Heart right ventricle (tissue), 16 donors: ENCODE data around the gene L3MBTL4. TPM values are rescaled to one million over a fixed set of nuclear protein-coding genes. Genes with fewer than 3 reads are reported as not detected.

Source experiments
- ATAC-seq, 8 donors: fragments of 200-7000 bp; cut with Tn5 transposase; one replicate each; pipeline ENCODE4 v1.9.1; 2020; ENCODE audit warnings: mild to moderate bottlenecking in 8 of 8, moderate library complexity in 8 of 8, moderate number of reproducible peaks in 1 of 8
- DNase-seq, 2 donors: peaks; one replicate each; pipeline ENCODE4 v3.0.0-alpha.2; 2020
- H3K27ac ChIP-seq, 10 donors: fragments of 200-600 bp; sonication (generic) in 2 of 10; one replicate each; pipeline versions ENCODE4 v1.5.0 to v1.8.0; 2020 to 2022; ENCODE audit warnings: mild to moderate bottlenecking in 3 of 10
- H3K27me3 ChIP-seq, 7 donors: fragments of 200-600 bp; one replicate each; pipeline ENCODE4 v1.8.0; 2021 to 2022; ENCODE audit warnings: mild to moderate bottlenecking in 2 of 7
- H3K36me3 ChIP-seq, 9 donors: fragments of 200-600 bp; sonication (generic) in 1 of 9; one replicate each; pipeline versions ENCODE4 v1.5.0 to v1.8.0; 2020 to 2022; ENCODE audit warnings: mild to moderate bottlenecking in 2 of 9
- H3K4me1 ChIP-seq, 9 donors: fragments of 200-600 bp; sonication (generic) in 1 of 9; one replicate each; pipeline versions ENCODE4 v1.5.0 to v1.8.0; 2020 to 2022; ENCODE audit warnings: mild to moderate bottlenecking in 4 of 9
- H3K4me3 ChIP-seq, 10 donors: fragments of 200-600 bp; sonication (generic) in 2 of 10; one replicate each; pipeline versions ENCODE4 v1.5.0 to v1.8.0; 2020 to 2022; ENCODE audit warnings: mild to moderate bottlenecking in 7 of 10, moderate library complexity in 2 of 10
- H3K9me3 ChIP-seq, 11 donors: fragments of 200-600 bp in 10 of 11; sonication (generic) in 2 of 11; one replicate each; pipeline versions ENCODE4 v1.5.0 to v1.8.0; 2013 to 2022; ENCODE audit warnings: mild to moderate bottlenecking in 2 of 11, control low read depth in 1 of 11, moderate library complexity in 1 of 11
- CTCF ChIP-seq, 9 donors: fragments of 200-600 bp; sonication (generic) in 2 of 9; IDR thresholded peaks; one replicate each; pipeline versions ENCODE4 v1.5.0 to v1.8.0; 2021 to 2022; ENCODE audit warnings: antibody characterized with exemption in 9 of 9, mild to moderate bottlenecking in 5 of 9, moderate library complexity in 1 of 9
- WGBS, 2 donors: extraction: QIAGEN DNeasy Blood & Tissue Kit; methylation state at CpG; one replicate each; pipeline ENCODE4 v1.1.7; 2013; ENCODE audit warnings: inconsistent platforms in 1 of 2; 5-methylcytosine and 5-hydroxymethylcytosine counted together
- intact Hi-C, 10 donors: fragments of 100-400 bp; cut with DNase I; formaldehyde crosslinking; loops; one replicate each; pipeline versions ENCODE4 v1.11.1 to v1.14.2; 2022
- polyA plus RNA-seq, 2 donors: library from polyadenylated mRNA; stranded (reverse); fragments of 200-250 nt; gene quantifications; one replicate each; pipeline ENCODE4 v1.2.3, GENCODE V29; 2013
- total RNA-seq, 10 donors: library from RNA; stranded (reverse); fragmentation: NEBNext Ultra II Directional in 3 of 10; extraction: Animal tissue kit (Norgen Biotek cat#: 25700) in 3 of 10; gene quantifications; one replicate each; pipeline versions ENCODE4 v1.2.1 to v1.2.4, GENCODE V29; 2021 to 2023
- donor health status: Arrhythmogenic right ventricular cardiomyopathy.
- donor health status: ischemic (EF 13 %, LVEDD 7.1; RV severe dilation, severe dysfunction).
- donor health status: healthy with polysubstance abuse.
- donor health status: DM: no; HTN: yes; CAD: no.
- donor health status: DM: no; HTN: no; CAD: no.
- donor health status: ischemic (EF 25% LVEDD 6.9; RV normal size, moderate dysfunction).
- donor health status: ischemic (EF 25% LVEDD 5.7; RV mildly dilated, moderate dysfunction).
- donor health status: healthy.
- donor health status: DM: yes; HTN: yes; CAD: no.
- donor health status: Ischemic cardiomyopathy.
- donor health status: ischemic (EF 35%, LVEDD 5.7; RV mildly dilated, moderate dysfunction).
- donor health status: nonischemic (EF 11% LVEDD 7.7; RV severe dilation, severe dysfunction).
- donor health status: DM: yes; HTN: yes; CAD: no.
- donor health status: PGD.
- donor health status: ischemic (EF 29% LVEDD 5.4; RV normal size, mild dysfunction).
- donor health status: nonischemic (EF 23%, LVEDD 6.1; RV moderate dilation, normal function).

L3MBTL4 gene
- total and polyA plus RNA-seq, 12 donors = 0.54 to 3.2 (median 1.3) TPM

DNA sequence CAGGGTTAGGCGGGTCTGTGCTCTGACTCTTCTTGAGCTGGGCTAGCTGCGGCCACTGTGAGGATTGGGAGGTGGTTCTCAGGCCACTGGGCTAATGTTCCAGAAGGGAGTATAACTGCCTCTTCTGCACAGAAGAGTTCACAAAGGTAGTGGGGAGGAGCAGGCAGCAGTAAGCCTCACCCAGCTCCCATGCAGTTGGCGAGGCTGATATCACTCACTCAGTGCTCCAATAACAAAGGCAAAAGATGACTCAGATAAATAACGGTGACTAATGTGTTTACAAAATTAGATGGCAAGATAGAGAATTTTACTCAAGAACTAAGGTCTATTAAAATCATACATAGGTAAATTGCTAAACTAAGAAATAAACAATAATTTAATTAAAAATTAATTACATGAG, 345.2 kb downstream of the L3MBTL4 start:
- intact Hi-C loops = loop anchor here in 1 of 10 donors (10.0 kb wide), 1 partner anchor 45 kb away; no protein-coding TSS in a partner anchor
- H3K36me3 ChIP-seq = no peaks in the 10 kb centered on the region
- no peaks in the 10 kb centered on the region for H3K4me1 ChIP-seq
- ATAC-seq (no peak), DNase-seq (no peak)
- no peaks in the 10 kb centered on the region for H3K27me3 ChIP-seq
- TF ChIP-seq CTCF (IDR thresholded peaks at IDR 0.05) = no peak
- H3K4me3 ChIP-seq = no peak overlapping the region
- peaks cover 0 to 10% (median 0%) of the 10 kb centered on the region in 11 donors for H3K9me3 ChIP-seq
- WGBS, 2 donors = 93 to 94% methylated on average over 4 of the region's 4 CpGs
- H3K27ac ChIP-seq = no peak overlapping the region

DNA sequence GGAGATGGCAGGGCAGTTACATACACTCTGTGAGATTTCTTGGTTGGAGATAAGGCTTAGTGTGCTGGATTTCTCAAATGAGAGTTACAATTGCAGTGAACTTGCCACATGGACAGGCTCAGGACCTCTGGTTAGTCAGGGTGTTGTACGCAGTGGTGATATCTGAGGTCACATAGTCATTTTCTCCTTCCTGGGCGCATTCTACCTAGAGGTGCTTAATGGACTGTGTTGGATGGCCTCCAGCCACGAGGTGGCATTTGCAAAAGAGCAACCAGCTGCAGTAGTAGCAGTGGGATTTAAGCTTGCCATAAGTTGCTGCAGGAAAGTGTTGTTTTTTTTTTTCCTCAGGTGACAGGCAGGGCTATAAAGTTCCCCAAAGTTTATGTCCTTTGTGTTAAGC, 345.6 kb downstream of the L3MBTL4 start:
- Histone ChIP-seq H3K4me1 (no peaks in the 10 kb centered on the region), H3K9me3 (peaks cover 0 to 14% (median 0%) of the 10 kb centered on the region in 11 donors), H3K36me3 (no peaks in the 10 kb centered on the region), H3K27me3 (no peaks in the 10 kb centered on the region), H3K27ac (no peak overlapping the region), H3K4me3 (no peak overlapping the region)
- DNase-seq (no peak), ATAC-seq (no peak)
- intact Hi-C loops = loop anchor here in 1 of 10 donors (10.0 kb wide), 1 partner anchor 46 kb away; no protein-coding TSS in a partner anchor
- no peak for TF ChIP-seq CTCF (IDR thresholded peaks at IDR 0.05)
- 74 to 82% methylated on average over 3 of the region's 3 CpGs for WGBS, 2 donors

DNA sequence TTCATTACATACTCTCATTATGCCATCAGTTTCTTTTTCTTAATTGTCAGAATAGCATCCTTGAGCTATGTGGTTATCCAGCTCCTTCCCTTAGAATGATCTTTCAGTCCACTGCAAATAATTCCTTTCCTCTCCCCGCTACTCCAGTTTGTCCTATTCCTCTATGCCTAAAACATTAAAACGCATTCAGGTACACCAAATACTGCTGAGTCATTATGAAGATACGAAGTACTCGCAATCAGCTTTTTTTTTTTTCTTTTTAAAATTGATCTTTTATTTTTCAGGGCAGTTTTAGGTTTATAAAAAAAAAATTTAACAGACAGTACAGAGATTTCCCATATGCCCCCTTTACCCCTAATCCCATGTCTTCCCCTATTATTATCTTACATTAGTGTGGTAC, 354.6 kb downstream of the L3MBTL4 start:
- no peaks in the 10 kb centered on the region for H3K36me3 ChIP-seq
- no peaks in the 10 kb centered on the region for H3K27me3 ChIP-seq
- no peak overlapping the region for H3K4me3 ChIP-seq
- no peak for ATAC-seq
- H3K27ac ChIP-seq = peak overlapping the region in 2 of 10 donors; percentile 69 to 74
- intact Hi-C loops = loop anchor here in 1 of 10 donors (10.0 kb wide), 1 partner anchor 55 kb away; no protein-coding TSS in a partner anchor
- no peak for DNase-seq
- peaks cover 0 to 27% (median 11%) of the 10 kb centered on the region in 9 donors for H3K4me1 ChIP-seq
- H3K9me3 ChIP-seq = peaks cover 0 to 9% (median 0%) of the 10 kb centered on the region in 11 donors
- no peak for TF ChIP-seq CTCF (IDR thresholded peaks at IDR 0.05)
- 92 to 93% methylated on average over 4 of the region's 4 CpGs for WGBS, 2 donors

DNA sequence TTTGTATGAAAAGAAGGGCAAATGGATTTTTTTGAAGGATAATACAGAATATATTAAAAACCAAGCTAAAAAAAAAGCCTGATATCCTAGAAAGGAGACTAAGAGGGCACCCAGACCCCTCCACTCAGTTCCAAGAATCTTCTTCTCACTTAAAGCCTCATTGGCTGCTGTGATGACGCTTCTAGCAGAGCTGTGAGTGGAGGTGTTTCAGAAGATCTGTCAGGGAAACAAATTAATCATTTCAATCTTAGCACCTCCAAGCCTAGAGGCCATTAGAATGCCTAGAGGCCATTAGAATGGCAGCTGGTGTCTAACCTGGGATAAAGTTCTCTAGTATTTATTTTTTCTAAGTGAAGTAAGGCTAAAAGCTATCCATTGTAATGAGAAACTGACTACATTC, 355.2 kb downstream of the L3MBTL4 start:
- DNase-seq = no peak
- TF ChIP-seq CTCF (IDR thresholded peaks at IDR 0.05) = no peak
- intact Hi-C loops = loop anchor here in 4 of 10 donors (2.0 to 10.0 kb wide), 5 partner anchors 55 to 77 kb away; no protein-coding TSS in a partner anchor
- H3K27ac ChIP-seq = peak overlapping the region in 6 of 10 donors; percentile 31 to 74 (median 68)
- H3K36me3 ChIP-seq = no peaks in the 10 kb centered on the region
- no peaks in the 10 kb centered on the region for H3K27me3 ChIP-seq
- no peak for ATAC-seq
- WGBS, 2 donors = 36 to 58% methylated on average over 1 of the region's 1 CpG
- H3K4me1 ChIP-seq = peaks cover 0 to 27% (median 11%) of the 10 kb centered on the region in 9 donors
- no peak overlapping the region for H3K4me3 ChIP-seq
- peaks cover 0 to 7% (median 0%) of the 10 kb centered on the region in 11 donors for H3K9me3 ChIP-seq
